D721Med (cell line): ENCODE results near the gene UBE3C.

Source experiments
- DNase-seq: peaks from one replicate; pipeline ENCODE4 v3.0.0; 2011; ENCODE audit warnings: low spot score; ENCODE audit not compliant: insufficient read length
- FAIRE-seq: peaks from 2 replicates; lab custom pipeline; 2011; peaks lifted over from hg19 to GRCh38; lab: Jason Lieb, UNC
- TF ChIP-seq, protein P1 (sequence below): IDR thresholded peaks from 2 replicates; pipeline ENCODE4 v1.5.1; 2012; ENCODE audit warnings: mild to moderate bottlenecking, control low read depth; ENCODE audit not compliant: insufficient read depth; ENCODE audit errors: missing control alignments

Gene UBE3C

GRCh38 chr7:157235357-157236333, 96.9 kb downstream of the UBE3C start:
- TF ChIP-seq, protein P1, sequence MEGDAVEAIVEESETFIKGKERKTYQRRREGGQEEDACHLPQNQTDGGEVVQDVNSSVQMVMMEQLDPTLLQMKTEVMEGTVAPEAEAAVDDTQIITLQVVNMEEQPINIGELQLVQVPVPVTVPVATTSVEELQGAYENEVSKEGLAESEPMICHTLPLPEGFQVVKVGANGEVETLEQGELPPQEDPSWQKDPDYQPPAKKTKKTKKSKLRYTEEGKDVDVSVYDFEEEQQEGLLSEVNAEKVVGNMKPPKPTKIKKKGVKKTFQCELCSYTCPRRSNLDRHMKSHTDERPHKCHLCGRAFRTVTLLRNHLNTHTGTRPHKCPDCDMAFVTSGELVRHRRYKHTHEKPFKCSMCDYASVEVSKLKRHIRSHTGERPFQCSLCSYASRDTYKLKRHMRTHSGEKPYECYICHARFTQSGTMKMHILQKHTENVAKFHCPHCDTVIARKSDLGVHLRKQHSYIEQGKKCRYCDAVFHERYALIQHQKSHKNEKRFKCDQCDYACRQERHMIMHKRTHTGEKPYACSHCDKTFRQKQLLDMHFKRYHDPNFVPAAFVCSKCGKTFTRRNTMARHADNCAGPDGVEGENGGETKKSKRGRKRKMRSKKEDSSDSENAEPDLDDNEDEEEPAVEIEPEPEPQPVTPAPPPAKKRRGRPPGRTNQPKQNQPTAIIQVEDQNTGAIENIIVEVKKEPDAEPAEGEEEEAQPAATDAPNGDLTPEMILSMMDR = no peak
- FAIRE-seq (no peak), DNase-seq (no peak)

DNA sequence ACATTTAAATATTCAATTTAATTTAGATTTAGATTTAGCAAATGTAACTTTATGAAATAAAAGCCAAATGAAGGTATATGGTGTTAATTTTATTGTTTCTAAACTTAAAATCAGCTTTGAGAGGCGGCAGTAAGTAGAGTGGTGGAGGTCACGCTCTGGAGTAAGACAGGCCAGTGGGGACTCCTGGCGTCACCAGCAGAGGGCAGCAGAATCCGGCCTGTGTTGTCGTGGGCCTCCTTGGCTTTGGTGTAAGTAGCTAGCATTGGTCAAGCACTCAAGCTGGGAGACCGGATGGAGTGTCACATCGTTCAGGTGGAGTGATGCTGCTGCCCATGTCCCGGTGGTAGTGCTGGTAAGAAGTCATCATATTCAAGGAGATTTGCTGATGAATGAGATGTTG, 99.4 kb downstream of the UBE3C start:
- TF ChIP-seq, protein P1 = no peak
- no peak for FAIRE-seq
- DNase-seq = no peak

- no peak for FAIRE-seq
- no peak for DNase-seq
- TF ChIP-seq, protein P1 = no peak
These were observed 101.0 kb downstream of the UBE3C start for GRCh38 chr7:157239571-157240270.

- no peak for FAIRE-seq
These were observed 102.9 kb downstream of the UBE3C start for GRCh38 chr7:157241631-157242030.

GRCh38 chr7:157244516-157245294, 106.0 kb downstream of the UBE3C start:
- FAIRE-seq (no peak), DNase-seq (no peak)
- TF ChIP-seq, protein P1 = no peak

More at GRCh38 chr7:157241631-157242030, 102.9 kb downstream of the UBE3C start:
- no peak for DNase-seq
- TF ChIP-seq, protein P1 = no peak

GRCh38 chr7:157246052-157246451, 107.3 kb downstream of the UBE3C start:
- no peak for FAIRE-seq

More at GRCh38 chr7:157246052-157246451, 107.3 kb downstream of the UBE3C start:
- DNase-seq = no peak
- TF ChIP-seq, protein P1 = no peak
